GM19397 (cell line): Measurements from ENCODE around the gene IGF1R.

Experiments used
- ATAC-seq: cut with Tn5 transposase; IDR thresholded peaks from one replicate; pipeline ENCODE4 v1.9.1; 2021; ENCODE audit warnings: mild to moderate bottlenecking, moderate library complexity; ENCODE audit not compliant: unreplicated experiment

Gene IGF1R

GRCh38 chr15:98724048-98724447 lies 75.7 kb downstream of the IGF1R start:
- no peak for ATAC-seq

GRCh38 chr15:98724494-98724893 lies 76.2 kb downstream of the IGF1R start:
- no peak for ATAC-seq

GRCh38 chr15:98725874-98726273 lies 77.5 kb downstream of the IGF1R start:
- no peak for ATAC-seq

- no peak for ATAC-seq
These were observed 79.0 kb downstream of the IGF1R start for GRCh38 chr15:98727115-98728040.

GRCh38 chr15:98728082-98728810 lies 79.9 kb downstream of the IGF1R start:
- ATAC-seq = no peak

GRCh38 chr15:98728811-98729160 lies 80.4 kb downstream of the IGF1R start:
- ATAC-seq = no peak

GRCh38 chr15:98729446-98730042 lies 81.2 kb downstream of the IGF1R start:
- ATAC-seq = no peak

- ATAC-seq = no peak
These were observed 82.7 kb downstream of the IGF1R start for GRCh38 chr15:98730860-98731711.

- no peak for ATAC-seq
These were observed 83.5 kb downstream of the IGF1R start for GRCh38 chr15:98731712-98732450.

GRCh38 chr15:98733098-98733497 lies 84.8 kb downstream of the IGF1R start:
- ATAC-seq = no peak

GRCh38 chr15:98734466-98735199 lies 86.3 kb downstream of the IGF1R start:
- ATAC-seq = no peak

- ATAC-seq = no peak
These were observed 87.0 kb downstream of the IGF1R start for GRCh38 chr15:98735304-98735703.

GRCh38 chr15:98735895-98736617 lies 87.7 kb downstream of the IGF1R start:
- ATAC-seq = no peak

- no peak for ATAC-seq
These were observed 88.8 kb downstream of the IGF1R start for GRCh38 chr15:98737159-98737558.

- ATAC-seq = no peak
These were observed 89.4 kb downstream of the IGF1R start for GRCh38 chr15:98737721-98738120.

- no peak for ATAC-seq
These were observed 90.5 kb downstream of the IGF1R start for GRCh38 chr15:98738689-98739401.

- no peak for ATAC-seq
These were observed 92.0 kb downstream of the IGF1R start for GRCh38 chr15:98740295-98740694.

GRCh38 chr15:98740963-98741362 lies 92.6 kb downstream of the IGF1R start:
- ATAC-seq = no peak
